ENCODE measurements around the gene GPR148.

Gene GPR148

DNA sequence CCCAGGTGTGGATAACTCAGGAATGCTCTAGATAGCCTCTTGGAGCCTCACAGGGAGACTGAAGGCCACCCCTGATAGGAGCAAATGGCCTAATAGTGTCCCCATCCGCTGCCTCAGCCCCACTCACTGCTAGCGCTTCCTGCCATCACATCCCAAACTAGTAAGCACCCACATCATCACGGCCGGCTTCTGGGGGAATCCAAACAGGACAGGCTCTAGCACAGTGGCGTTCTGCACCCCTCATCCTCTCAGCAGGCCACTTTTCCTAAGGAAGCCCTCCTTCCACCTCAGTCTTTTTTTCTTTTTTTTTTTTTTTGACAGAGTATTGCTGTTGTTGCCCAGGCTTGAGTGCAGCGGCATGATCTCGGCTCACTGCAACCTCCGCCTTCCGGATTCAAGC lies 20.2 kb downstream of the GPR148 start:
- TF ChIP-seq, protein P1, sequence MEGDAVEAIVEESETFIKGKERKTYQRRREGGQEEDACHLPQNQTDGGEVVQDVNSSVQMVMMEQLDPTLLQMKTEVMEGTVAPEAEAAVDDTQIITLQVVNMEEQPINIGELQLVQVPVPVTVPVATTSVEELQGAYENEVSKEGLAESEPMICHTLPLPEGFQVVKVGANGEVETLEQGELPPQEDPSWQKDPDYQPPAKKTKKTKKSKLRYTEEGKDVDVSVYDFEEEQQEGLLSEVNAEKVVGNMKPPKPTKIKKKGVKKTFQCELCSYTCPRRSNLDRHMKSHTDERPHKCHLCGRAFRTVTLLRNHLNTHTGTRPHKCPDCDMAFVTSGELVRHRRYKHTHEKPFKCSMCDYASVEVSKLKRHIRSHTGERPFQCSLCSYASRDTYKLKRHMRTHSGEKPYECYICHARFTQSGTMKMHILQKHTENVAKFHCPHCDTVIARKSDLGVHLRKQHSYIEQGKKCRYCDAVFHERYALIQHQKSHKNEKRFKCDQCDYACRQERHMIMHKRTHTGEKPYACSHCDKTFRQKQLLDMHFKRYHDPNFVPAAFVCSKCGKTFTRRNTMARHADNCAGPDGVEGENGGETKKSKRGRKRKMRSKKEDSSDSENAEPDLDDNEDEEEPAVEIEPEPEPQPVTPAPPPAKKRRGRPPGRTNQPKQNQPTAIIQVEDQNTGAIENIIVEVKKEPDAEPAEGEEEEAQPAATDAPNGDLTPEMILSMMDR (IDR thresholded peaks at IDR 0.05; ENCODE audit: low read depth, low read length): no peak
- Histone ChIP-seq H3K9me3 (no peaks in the 10 kb centered on the region), H3K27me3 (no peaks in the 10 kb centered on the region), H3K36me3 (no peaks in the 10 kb centered on the region), H3K4me3 (ENCODE audit: low read depth, low read length) (no peak overlapping the region), H3K4me1 (peaks cover 3% of the 10 kb centered on the region; the same call in 1 of the 2 replicates)
- no peak for DNase-seq

DNA sequence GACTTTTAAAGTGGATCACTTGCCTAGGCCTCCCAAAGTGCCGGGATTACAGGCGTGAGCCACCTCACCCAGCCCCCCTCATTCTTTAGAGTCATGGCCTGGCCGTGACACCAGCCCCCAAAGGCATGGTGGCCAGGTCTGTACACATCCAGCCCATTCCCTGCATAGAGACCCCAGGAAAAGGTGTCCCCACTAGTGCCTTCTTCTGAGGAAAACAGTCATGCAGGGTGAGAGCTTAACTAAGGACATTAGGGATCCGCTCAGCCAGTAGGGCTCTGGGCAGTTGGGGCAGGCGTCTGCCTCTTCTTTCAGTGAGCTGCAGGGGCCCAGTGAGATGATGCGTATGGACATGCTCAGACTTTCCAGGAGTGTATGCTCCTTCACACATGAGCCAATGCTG lies 20.8 kb downstream of the GPR148 start:
- TF ChIP-seq, protein P1 (IDR thresholded peaks at IDR 0.05; ENCODE audit: low read depth, low read length): no peak
- Histone ChIP-seq H3K4me3 (ENCODE audit: low read depth, low read length) (no peak overlapping the region), H3K9me3 (no peaks in the 10 kb centered on the region), H3K4me1 (no peaks in the 10 kb centered on the region), H3K27me3 (no peaks in the 10 kb centered on the region), H3K36me3 (no peaks in the 10 kb centered on the region)
- DNase-seq: no peak

DNA sequence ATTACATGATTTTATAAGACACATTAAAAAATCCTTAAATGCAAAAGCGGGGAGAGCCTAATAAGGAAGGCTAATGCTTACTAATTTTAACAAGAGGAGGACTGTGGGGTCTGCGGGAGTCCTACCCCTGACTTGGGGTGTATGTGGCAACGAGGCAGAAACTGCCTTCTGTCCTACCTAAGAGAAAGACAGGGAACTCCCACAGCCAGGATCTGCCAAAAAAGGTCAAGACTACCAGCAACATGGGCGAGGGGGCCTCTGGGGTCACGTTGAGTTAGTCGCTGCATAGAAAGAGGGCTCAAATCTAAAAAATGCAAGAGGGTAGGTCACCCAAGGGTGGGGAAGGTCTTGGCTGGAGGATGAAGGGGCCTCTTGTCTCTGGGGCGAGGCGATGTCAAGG lies 25.9 kb downstream of the GPR148 start:
- peaks cover 14% of the 10 kb centered on the region for H3K27me3 ChIP-seq
- H3K9me3 ChIP-seq: no peaks in the 10 kb centered on the region
- H3K36me3 ChIP-seq: no peaks in the 10 kb centered on the region
- no peak overlapping the region for H3K4me3 ChIP-seq (ENCODE audit: low read depth, low read length)
- TF ChIP-seq, protein P1 (IDR thresholded peaks at IDR 0.05; ENCODE audit: low read depth, low read length): no peak
- DNase-seq: no peak
- H3K4me1 ChIP-seq: no peaks in the 10 kb centered on the region

DNA sequence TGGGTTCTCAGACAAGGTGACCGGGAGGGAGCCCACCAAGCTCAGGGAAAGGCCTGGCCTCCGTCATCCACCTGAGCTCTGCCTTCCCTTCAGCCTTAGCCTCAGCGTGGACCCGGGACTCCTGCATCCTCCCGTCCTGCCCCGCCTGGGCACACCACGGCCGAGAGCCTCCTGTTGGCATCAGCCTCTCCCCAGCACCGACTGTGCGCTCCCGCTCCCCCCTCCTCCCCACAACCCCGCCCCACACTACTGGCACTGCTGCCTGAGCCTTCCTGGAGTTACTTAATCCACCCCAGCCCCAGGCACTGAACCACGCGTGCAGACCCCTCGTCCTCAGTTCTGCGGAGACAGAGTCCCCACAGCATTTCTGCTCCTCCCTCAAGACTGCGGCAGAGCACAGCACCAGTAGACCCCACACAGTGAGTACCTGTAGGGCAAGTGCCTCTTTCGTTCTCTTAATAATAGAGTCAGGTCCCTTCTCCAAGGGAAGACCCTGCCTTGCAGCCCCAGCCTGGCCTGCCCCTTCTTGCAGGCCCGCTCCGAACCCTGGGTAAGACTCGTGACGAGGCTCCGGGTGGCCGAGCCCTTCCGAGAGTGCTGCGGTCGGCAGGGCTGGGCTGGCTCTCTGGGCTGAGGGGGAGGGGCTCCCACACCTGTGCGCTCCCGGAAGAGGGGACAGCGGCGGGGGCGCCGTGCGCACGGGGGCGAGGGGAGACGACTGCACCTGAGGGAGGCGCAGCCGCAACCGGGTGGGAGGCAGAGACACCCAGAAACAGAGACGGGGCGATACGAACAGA lies 26.6 kb downstream of the GPR148 start, which contains the start of gene AMER3:
Gene AMER3, plus strand, starts transcription at position 285 of the 797 bp plus-strand sequence. CDS start 6,533 bp downstream, outside the sequence.
- no peaks in the 10 kb centered on the region for H3K36me3 ChIP-seq
- peak within 1 kb of the TSS; percentile 43 for H3K4me3 ChIP-seq (ENCODE audit: low read depth, low read length)
- peaks cover 14% of the 10 kb centered on the region for H3K27me3 ChIP-seq
- H3K4me1 ChIP-seq: no peaks in the 10 kb centered on the region
- no peak for DNase-seq
- TF ChIP-seq, protein P1 (IDR thresholded peaks at IDR 0.05; ENCODE audit: low read depth, low read length): no peak
- H3K9me3 ChIP-seq: no peaks in the 10 kb centered on the region

DNA sequence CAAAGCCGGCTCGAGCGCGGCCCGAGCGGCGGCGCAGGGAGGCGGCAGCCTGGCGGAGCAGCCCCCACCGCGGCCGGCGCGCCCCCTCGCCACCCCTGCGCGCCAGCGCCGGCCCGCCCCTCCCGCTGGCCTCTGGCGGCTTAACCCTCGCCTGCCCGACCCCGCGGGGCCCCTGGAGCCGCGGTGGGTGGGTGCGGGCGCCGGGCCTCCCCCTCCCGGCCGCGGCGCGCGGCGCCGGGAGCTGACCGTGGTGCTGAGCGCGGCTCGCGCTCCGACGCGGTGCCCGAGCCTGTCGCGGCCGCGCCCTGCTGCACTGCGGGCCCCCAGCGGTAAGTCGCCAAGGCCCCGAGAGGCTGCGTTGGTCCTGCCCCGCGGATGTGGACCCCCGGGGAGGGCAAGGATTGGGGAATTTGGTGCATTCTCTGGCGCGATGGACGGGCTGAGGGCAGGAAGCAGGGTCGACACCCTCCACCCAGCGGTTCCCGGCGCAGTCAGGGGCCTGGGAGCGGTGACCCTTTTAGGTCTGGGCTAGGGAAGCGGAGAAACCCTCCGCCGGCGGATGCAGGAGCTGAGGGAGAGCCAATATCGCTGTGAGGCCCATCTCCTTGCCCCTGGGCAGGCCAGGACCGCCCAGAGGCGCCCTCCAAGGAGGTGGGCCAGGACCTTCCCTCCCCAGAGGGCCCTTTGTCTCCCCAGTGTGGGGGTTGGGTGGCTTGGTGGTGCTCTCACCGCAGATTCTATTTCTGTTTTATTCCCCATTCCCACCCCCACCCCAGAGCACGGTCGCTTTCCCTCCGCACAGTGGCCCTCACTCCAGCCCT lies 27.4 kb downstream of the GPR148 start:
- no peaks in the 10 kb centered on the region for H3K9me3 ChIP-seq
- H3K27me3 ChIP-seq: peaks cover 14% of the 10 kb centered on the region
- peak; percentile 19 for DNase-seq
- no peaks in the 10 kb centered on the region for H3K4me1 ChIP-seq
- peak overlapping the region; percentile 43 for H3K4me3 ChIP-seq (ENCODE audit: low read depth, low read length)
- no peaks in the 10 kb centered on the region for H3K36me3 ChIP-seq
- TF ChIP-seq, protein P1 (IDR thresholded peaks at IDR 0.05; ENCODE audit: low read depth, low read length): no peak
